K562 treated with DMSO at 1 percent for 12 hours (cell line): ENCODE results near the gene HEATR9. TPM values are rescaled to one million over a fixed set of nuclear protein-coding genes. Genes with fewer than 3 reads are reported as not detected.

Experiments
- total RNA-seq: library from RNA; unstranded; fragments of 300-600 nt; gene quantifications from 2 replicates; pipeline ENCODE4 v1.2.3, GENCODE V29; 2022; ENCODE audit not compliant: insufficient read depth

Gene HEATR9, protein sequence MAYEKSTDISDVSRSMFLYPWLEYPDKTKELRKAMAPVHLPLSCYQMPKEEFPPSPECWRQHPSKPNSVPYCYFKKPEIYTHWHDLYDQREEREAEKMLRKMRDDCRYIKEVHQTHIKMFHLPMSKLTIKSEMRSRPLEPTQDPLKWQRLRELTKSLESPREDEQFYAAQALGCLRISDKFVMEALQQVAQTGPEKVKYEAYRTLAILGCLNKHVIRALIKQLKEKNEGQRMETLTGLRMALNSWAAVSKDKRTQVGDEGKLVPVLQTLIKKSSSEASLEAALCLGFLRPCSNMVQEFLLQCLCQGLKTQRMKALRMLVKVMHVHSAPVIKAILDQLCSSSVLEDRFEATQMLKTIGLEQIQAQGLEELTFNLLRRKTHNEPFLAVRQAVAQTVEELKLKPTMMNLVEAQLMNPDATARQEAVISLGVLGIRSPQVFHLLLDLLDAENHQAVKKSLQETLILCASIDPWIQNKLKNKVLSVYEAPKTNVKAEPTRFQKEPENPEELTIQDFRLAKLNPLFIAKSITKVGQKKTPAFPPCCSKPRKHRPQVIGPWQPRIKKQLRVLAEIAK
- total RNA-seq: not detected in 2 replicates

GRCh38 chr17:35868737-35869136 lies at the start of gene HEATR9:
Gene HEATR9, minus strand, starts transcription at chr17:35868891. Its CDS starts 149 bp downstream, at chr17:35868742.

DNA sequence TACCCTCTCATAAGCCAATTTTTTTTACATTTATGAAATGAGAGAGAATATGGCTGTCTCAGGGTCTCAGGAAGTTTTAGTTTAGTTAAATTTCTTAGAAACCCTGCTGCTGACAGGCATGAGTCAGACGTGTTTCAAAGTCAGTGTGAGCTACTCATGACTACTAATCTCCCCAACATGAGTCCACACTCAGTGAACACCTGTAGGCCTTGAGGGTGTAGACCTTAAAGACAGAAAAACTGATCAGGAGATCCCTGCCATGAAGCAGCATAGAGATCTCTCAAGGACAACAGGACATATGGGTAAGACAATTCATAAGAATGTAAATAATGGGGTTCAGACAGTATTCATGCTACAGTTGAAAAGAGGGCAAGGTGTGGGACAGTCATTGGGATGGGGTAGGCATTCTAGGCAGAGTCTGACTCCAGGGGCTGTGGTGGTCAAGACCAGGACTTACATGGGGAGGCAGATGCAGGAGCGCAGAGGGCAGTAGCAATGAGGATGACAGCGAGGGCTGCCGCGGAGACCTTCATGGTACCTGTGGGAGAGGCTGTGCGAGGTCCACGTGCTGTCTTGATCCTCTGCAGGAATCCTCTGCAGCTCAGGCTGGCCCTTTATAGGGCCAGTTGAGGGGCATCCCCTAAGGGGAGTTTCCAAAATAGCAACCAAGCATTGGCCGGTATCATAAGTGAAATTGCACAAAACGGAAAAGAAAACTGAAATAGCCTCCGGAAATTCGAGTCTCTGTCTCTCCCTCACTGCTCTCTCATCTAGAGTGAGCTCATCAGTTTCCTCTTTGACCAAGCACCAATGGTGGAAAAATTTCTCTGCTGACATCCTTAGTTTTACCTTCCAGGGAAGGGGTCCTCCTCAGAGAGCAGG lies 11.3 kb upstream of the HEATR9 start, which contains the start of gene CCL5:
CCL5 (minus strand) TSS at position 588 of the 882 bp plus-strand sequence.

DNA sequence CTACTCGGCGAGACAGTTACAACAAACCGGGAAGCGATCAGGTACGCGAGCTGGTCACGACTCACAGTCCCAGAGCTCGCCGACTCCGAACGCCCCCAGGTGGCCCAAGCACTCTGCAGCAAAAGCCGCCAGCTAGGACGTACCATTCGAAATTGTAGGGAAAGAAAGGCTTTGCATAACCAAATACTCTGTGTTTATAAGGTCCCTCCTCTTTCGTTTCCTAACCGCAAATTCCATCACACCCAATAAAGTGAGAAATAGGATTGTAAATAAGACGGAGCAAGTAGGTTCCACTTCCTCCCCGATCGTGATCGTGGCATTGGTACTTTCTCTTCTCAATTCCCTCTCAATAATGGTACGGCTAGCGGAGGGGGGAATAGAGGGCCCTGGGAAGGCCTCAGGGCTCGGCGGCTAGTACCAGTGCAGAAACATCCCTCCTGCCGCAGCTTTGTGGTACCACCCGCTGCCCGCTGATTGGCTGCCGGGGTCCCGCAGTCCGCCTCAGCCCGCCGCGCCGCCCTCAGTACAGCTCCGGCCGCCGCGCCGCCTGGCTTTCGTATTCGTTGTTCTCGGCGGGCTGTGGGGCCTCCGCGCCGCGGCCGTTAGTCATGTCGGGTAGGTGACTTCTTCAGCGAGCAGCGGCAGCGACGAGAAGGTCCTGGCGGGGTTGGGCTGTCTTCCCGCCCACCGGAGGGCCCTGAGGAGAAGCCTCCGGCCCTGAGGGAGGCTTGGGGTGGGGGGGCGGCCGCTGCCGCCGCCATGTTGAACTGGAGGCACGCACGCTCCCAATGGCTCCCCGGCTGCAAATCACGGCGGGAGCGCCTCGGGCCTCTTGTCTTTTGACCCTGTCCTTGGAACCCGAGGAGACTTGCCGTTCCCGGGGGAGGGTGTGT lies 59.5 kb downstream of the HEATR9 start, which contains the start of gene TAF15:
TAF15 (plus strand) TSS at position 523 of the 893 bp plus-strand sequence; CDS start at position 609, 86 bp downstream.

Other genes starting within 250 kb of the HEATR9 start
- not detected in 2 replicates for gene RASL10B, start 137.3 kb downstream of the HEATR9 start, total RNA-seq
- gene GAS2L2, start 115.7 kb downstream of the HEATR9 start, total RNA-seq: not detected in 2 replicates
- gene C17orf50, start 108.0 kb downstream of the HEATR9 start, total RNA-seq: not detected in 2 replicates
- gene MMP28, start 73.2 kb downstream of the HEATR9 start, total RNA-seq: not detected in 2 replicates
- 64.6 and 167 TPM in 2 replicates for gene TAF15, start 59.4 kb downstream of the HEATR9 start, total RNA-seq
- gene CCL5, start 11.5 kb upstream of the HEATR9 start, total RNA-seq: not detected in 2 replicates
- 8.6 and 22.3 TPM in 2 replicates for gene RDM1, start 61.9 kb upstream of the HEATR9 start, total RNA-seq
- not detected in 2 replicates for gene LYZL6, start 74.8 kb upstream of the HEATR9 start, total RNA-seq
- gene CCL16, start 112.6 kb upstream of the HEATR9 start, total RNA-seq: not detected in 2 replicates
- gene CCL14, start 117.8 kb upstream of the HEATR9 start, total RNA-seq: not detected in 2 replicates
- not detected in 2 replicates for gene CCL15, start 132.7 kb upstream of the HEATR9 start, total RNA-seq
- not detected in 2 replicates for gene CCL23, start 149.1 kb upstream of the HEATR9 start, total RNA-seq
- gene CCL18, start 195.4 kb upstream of the HEATR9 start, total RNA-seq: not detected in 2 replicates
- not detected in 2 replicates for gene CCL3, start 221.3 kb upstream of the HEATR9 start, total RNA-seq
- gene CCL4, start 234.9 kb upstream of the HEATR9 start, total RNA-seq: not detected in 2 replicates